22Rv1 (cell line): ENCODE results near the gene SCD.
"Not testable (repeated sequence)": the region's sequence is repeated elsewhere in the genome, so short reads cannot be mapped to it uniquely, and the experiment has no call there.

ENCODE experiments used
- ZFX ChIP-seq: fragments of 450-650 bp; IDR thresholded peaks from 2 replicates; pipeline ENCODE4 v1.6.1; 2017; ENCODE audit warnings: antibody characterized with exemption, borderline replicate concordance
- TF ChIP-seq, protein P1 (sequence below): fragments of 450-650 bp; IDR thresholded peaks from 2 replicates; pipeline ENCODE4 v1.5.1; 2017; ENCODE audit warnings: mild to moderate bottlenecking

DNA sequence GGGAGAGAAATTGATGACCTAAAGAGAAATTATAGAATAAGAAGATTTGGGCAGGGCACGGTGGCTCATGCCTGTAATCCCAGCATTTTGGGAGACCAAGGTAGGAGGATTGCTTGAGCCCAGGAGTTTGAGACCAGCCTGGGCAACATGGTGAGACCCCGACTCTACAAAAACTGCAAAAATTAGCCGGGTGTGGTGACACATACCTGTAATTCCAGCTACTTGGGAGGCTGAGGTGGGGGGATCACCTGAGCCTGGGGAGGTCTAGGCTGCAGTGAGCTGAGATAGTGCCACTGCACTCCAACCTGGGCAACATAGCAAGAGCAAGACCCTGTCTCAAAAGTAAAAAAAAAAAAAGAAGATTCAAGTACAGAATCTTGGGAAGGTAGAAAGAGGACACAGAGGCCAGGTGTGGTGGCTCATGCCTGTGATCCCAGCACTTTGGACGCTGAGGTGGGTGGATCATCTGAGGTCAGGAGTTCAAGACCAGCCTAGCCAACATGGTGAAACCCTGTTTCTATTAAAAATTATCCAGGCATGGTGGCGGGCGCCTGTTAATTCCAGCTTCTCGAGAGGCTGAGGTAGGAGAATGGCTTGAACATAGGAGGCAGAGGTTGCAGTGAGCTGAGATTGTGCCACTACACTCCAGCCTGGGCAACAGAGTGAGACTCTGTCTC is 27.8 kb downstream of the SCD start:
- TF ChIP-seq, protein P1, sequence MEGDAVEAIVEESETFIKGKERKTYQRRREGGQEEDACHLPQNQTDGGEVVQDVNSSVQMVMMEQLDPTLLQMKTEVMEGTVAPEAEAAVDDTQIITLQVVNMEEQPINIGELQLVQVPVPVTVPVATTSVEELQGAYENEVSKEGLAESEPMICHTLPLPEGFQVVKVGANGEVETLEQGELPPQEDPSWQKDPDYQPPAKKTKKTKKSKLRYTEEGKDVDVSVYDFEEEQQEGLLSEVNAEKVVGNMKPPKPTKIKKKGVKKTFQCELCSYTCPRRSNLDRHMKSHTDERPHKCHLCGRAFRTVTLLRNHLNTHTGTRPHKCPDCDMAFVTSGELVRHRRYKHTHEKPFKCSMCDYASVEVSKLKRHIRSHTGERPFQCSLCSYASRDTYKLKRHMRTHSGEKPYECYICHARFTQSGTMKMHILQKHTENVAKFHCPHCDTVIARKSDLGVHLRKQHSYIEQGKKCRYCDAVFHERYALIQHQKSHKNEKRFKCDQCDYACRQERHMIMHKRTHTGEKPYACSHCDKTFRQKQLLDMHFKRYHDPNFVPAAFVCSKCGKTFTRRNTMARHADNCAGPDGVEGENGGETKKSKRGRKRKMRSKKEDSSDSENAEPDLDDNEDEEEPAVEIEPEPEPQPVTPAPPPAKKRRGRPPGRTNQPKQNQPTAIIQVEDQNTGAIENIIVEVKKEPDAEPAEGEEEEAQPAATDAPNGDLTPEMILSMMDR = not testable (repeated sequence)
- not testable (repeated sequence) for TF ChIP-seq ZFX
